ENCODE results near the gene TET3. TPM values are rescaled to one million over a fixed set of nuclear protein-coding genes. Genes with fewer than 3 reads are reported as not detected.

TET3 gene
- polyA plus RNA-seq, 3 donors = 0.79 to 18.6 (median 1.4) TPM

DNA sequence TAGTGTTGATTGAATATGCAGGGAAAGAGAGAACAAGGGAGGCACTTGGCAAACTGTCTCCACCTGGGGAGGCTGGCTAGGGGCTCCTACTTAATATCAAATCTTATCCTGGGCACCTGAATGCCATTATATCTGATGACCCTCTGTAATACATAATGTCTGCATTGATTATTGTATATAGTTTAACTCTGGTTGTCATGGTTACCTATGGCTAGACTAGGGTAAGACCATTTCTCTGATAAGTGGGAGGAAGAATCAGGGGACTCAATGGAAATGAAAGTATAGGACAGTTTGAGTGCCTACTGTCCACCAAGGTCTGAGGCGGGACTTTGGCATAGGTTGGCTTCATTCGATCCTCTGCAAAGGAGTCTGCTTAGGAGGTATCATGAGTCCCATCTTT is 7.2 kb upstream of the TET3 start:
- Mint-ChIP-seq H3K4me1 (peaks cover 63% of the 10 kb centered on the region), H3K9me3 (peaks cover 0 to 3% (median 0%) of the 10 kb centered on the region in 7 donors), H3K4me3 (no peak overlapping the region), H3K36me3 (peaks cover 0 to 9% of the 10 kb centered on the region in 2 donors), H3K27me3 (ENCODE audit: low read depth in 3 of 3) (peaks cover 0 to 3% (median 3%) of the 10 kb centered on the region in 3 donors), H3K27ac (peak overlapping the region in 1 of 7 donors; percentile 31)
- no peak for DNase-seq
- Histone ChIP-seq H3K79me2 (ENCODE audit: insufficient read depth, low read length) (no peaks in the 10 kb centered on the region), H3K4me3 (replicated peaks in 1 of 3; ENCODE audit: low read depth in 2 of 3, low read length in 3 of 3) (no peak overlapping the region), H3K4me2 (replicated peaks; ENCODE audit: extremely low read depth, low read length, poor library complexity, severe bottlenecking) (no peak overlapping the region), H3K27ac (ENCODE audit: low read depth in 1 of 2, low read length in 2 of 2) (no peak overlapping the region), H3K4me1 (ENCODE audit: control insufficient read depth in 1 of 2, insufficient read depth in 2 of 2, low read length in 2 of 2) (peaks cover 51 to 53% of the 10 kb centered on the region in 2 donors), H3K36me3 (replicated peaks in 1 of 2; ENCODE audit: control insufficient read depth in 1 of 2, insufficient read depth in 2 of 2, low read length in 2 of 2) (no peaks in the 10 kb centered on the region), H3K9ac (ENCODE audit: insufficient read depth, low read length, poor library complexity, severe bottlenecking) (no peak overlapping the region), H2AFZ (ENCODE audit: insufficient read depth, low read depth, low read length, poor library complexity, severe bottlenecking) (no peak overlapping the region), H3K9me3 (replicated peaks in 1 of 2; ENCODE audit: control insufficient read depth in 1 of 2, insufficient read depth in 1 of 2, low read length in 2 of 2) (no peaks in the 10 kb centered on the region), H3K27me3 (ENCODE audit: control insufficient read depth in 2 of 2, insufficient read depth in 2 of 2, low read length in 2 of 2) (no peaks in the 10 kb centered on the region), H4K20me1 (ENCODE audit: insufficient read depth, low read length) (no peaks in the 10 kb centered on the region)
- WGBS (ENCODE audit: insufficient coverage) = 100% methylated on average over 2 of the region's 2 CpGs
- intact Hi-C loops (cut with micrococcal nuclease) = no loop called here
- TF ChIP-seq, protein P1, sequence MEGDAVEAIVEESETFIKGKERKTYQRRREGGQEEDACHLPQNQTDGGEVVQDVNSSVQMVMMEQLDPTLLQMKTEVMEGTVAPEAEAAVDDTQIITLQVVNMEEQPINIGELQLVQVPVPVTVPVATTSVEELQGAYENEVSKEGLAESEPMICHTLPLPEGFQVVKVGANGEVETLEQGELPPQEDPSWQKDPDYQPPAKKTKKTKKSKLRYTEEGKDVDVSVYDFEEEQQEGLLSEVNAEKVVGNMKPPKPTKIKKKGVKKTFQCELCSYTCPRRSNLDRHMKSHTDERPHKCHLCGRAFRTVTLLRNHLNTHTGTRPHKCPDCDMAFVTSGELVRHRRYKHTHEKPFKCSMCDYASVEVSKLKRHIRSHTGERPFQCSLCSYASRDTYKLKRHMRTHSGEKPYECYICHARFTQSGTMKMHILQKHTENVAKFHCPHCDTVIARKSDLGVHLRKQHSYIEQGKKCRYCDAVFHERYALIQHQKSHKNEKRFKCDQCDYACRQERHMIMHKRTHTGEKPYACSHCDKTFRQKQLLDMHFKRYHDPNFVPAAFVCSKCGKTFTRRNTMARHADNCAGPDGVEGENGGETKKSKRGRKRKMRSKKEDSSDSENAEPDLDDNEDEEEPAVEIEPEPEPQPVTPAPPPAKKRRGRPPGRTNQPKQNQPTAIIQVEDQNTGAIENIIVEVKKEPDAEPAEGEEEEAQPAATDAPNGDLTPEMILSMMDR (IDR thresholded peaks at IDR 0.05) = no peak

DNA sequence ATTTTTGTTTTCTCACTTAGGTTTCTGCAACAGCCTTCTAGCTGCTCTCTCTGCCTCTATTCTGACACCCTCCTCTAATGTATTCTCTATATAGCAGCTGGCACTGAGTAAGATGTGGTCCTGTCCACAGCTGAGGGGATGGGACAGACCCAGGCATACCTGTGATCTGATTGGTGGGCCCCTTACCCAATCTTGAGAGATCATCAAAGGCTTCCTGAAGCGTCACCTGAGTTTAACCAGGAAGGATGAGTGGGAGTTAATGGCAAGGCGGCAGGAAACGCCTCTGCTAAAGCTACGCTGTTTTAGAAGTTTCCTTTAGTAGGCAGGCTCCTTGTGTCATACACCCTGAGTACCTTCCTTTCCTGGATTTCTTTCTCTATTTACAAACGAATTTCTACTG is 5.7 kb upstream of the TET3 start:
- peak overlapping the region in 1 of 3 experiments; percentile 54 for H3K4me3 ChIP-seq (replicated peaks in 1 of 3; ENCODE audit: low read depth in 2 of 3, low read length in 3 of 3)

More for the DNA sequence above, 5.7 kb upstream of the TET3 start:
- Histone ChIP-seq H4K20me1 (ENCODE audit: insufficient read depth, low read length) (no peaks in the 10 kb centered on the region), H3K4me2 (replicated peaks; ENCODE audit: extremely low read depth, low read length, poor library complexity, severe bottlenecking) (peak overlapping the region; percentile 68), H3K4me1 (ENCODE audit: control insufficient read depth in 1 of 2, insufficient read depth in 2 of 2, low read length in 2 of 2) (peaks cover 51 to 58% of the 10 kb centered on the region in 2 donors), H3K36me3 (replicated peaks in 1 of 2; ENCODE audit: control insufficient read depth in 1 of 2, insufficient read depth in 2 of 2, low read length in 2 of 2) (no peaks in the 10 kb centered on the region), H3K27me3 (ENCODE audit: control insufficient read depth in 2 of 2, insufficient read depth in 2 of 2, low read length in 2 of 2) (no peaks in the 10 kb centered on the region), H3K27ac (ENCODE audit: low read depth in 1 of 2, low read length in 2 of 2) (peak overlapping the region in 1 of 2 donors; percentile 60), H2AFZ (ENCODE audit: insufficient read depth, low read depth, low read length, poor library complexity, severe bottlenecking) (no peak overlapping the region), H3K79me2 (ENCODE audit: insufficient read depth, low read length) (peaks cover 5% of the 10 kb centered on the region), H3K9ac (ENCODE audit: insufficient read depth, low read length, poor library complexity, severe bottlenecking) (no peak overlapping the region), H3K9me3 (replicated peaks in 1 of 2; ENCODE audit: control insufficient read depth in 1 of 2, insufficient read depth in 1 of 2, low read length in 2 of 2) (no peaks in the 10 kb centered on the region)
- TF ChIP-seq, protein P1 (IDR thresholded peaks at IDR 0.05) = no peak
- Mint-ChIP-seq H3K27ac (peak overlapping the region; percentile 75 to 93 (median 91)), H3K36me3 (peaks cover 0 to 9% of the 10 kb centered on the region in 2 donors), H3K27me3 (ENCODE audit: low read depth in 3 of 3) (peaks cover 0 to 3% (median 3%) of the 10 kb centered on the region in 3 donors), H3K9me3 (peaks cover 0 to 3% (median 0%) of the 10 kb centered on the region in 7 donors), H3K4me3 (peak overlapping the region in 1 of 2 donors; percentile 65), H3K4me1 (peaks cover 65% of the 10 kb centered on the region)
- no peak for DNase-seq
- intact Hi-C loops (cut with micrococcal nuclease) = no loop called here
- WGBS (ENCODE audit: insufficient coverage) = 5% methylated on average over 3 of the region's 5 CpGs
